Esophagus muscularis mucosa (tissue), 4 donors: ENCODE measurements around the gene PPAT. TPM values are rescaled to one million over a fixed set of nuclear protein-coding genes. Genes with fewer than 3 reads are reported as not detected.
"Not testable (repeated sequence)": the region's sequence is repeated elsewhere in the genome, so short reads cannot be mapped to it uniquely, and the experiment has no call there.

Experiments used
- DNase-seq: peaks from one replicate; pipeline ENCODE4 v3.0.0-alpha.2; 2017; ENCODE audit errors: extremely low spot score
- H3K27ac ChIP-seq, 4 donors: fragments of 200-600 bp; sonication (generic); replicated peaks in 1 of 4; 1 replicate in 3 of 4; 2 replicates in 1 of 4; pipeline ENCODE4 v1.5.1; 2016 to 2019; ENCODE audit warnings: mild to moderate bottlenecking in 1 of 4
- H3K27me3 ChIP-seq, 4 donors: fragments of 200-600 bp; sonication (generic); one replicate each; pipeline versions ENCODE4 v1.5.1 to v1.6.0; 2016 to 2019
- H3K36me3 ChIP-seq, 4 donors: fragments of 200-600 bp; sonication (generic); one replicate each; pipeline ENCODE4 v1.5.1; 2016 to 2019
- H3K4me1 ChIP-seq, 4 donors: fragments of 200-600 bp; sonication (generic); one replicate each; pipeline ENCODE4 v1.5.1; 2016 to 2019
- H3K4me3 ChIP-seq, 4 donors: fragments of 200-600 bp; sonication (generic); 1 replicate in 2 of 4; 2 replicates in 2 of 4; pipeline ENCODE4 v1.5.1; 2016 to 2019; ENCODE audit warnings: mild to moderate bottlenecking in 4 of 4, moderate library complexity in 1 of 4
- H3K9me3 ChIP-seq, 4 donors: fragments of 200-600 bp; sonication (generic); 1 replicate in 3 of 4; 2 replicates in 1 of 4; pipeline ENCODE4 v1.5.1; 2016 to 2019
- CTCF ChIP-seq, 3 experiments: fragments of 200-600 bp in 2 of 3; fragments of 450-650 bp in 1 of 3; sonication (generic) in 2 of 3; IDR thresholded peaks; one replicate each; pipeline ENCODE4 v1.5.1; 2017 to 2019; ENCODE audit warnings: antibody characterized with exemption in 3 of 3, mild to moderate bottlenecking in 2 of 3, moderate library complexity in 1 of 3
- EP300 ChIP-seq: sonication (generic); formaldehyde crosslinking; IDR thresholded peaks from one replicate; pipeline ENCODE4 v1.6.1; 2017; ENCODE audit warnings: antibody characterized with exemption
- POLR2A ChIP-seq: fragments of 450-650 bp; IDR thresholded peaks from one replicate; pipeline ENCODE4 v1.6.1; 2017; ENCODE audit warnings: antibody characterized with exemption, moderate library complexity, mild to moderate bottlenecking, low read depth
- POLR2AphosphoS5 ChIP-seq, 2 donors: sonication (generic); formaldehyde crosslinking; IDR thresholded peaks; one replicate each; pipeline ENCODE4 v1.6.1; 2017; ENCODE audit warnings: antibody characterized with exemption in 2 of 2
- WGBS: methylation state at CpG from one replicate; pipeline ENCODE4 v1.1.5; 2018; 5-methylcytosine and 5-hydroxymethylcytosine counted together
- intact Hi-C: fragments of 100-400 bp; cut with DNase I; formaldehyde crosslinking; loops from one replicate; pipeline ENCODE4 v1.15.1; 2023
- total RNA-seq, 4 donors: library from RNA; depleted of rRNA; stranded (reverse); fragments of >200 nt; gene quantifications; one replicate each; pipeline versions ENCODE4 v1.1.0 to v1.2.1, GENCODE V29; 2016

The PPAT gene
- total RNA-seq, 4 donors from 2014 or later, result 1.7 to 5.1 (median 3.0) TPM

GRCh38 chr4:56371426-56372220, 63.8 kb downstream of the PPAT start:
- H3K9me3 ChIP-seq, result no peaks in the 10 kb centered on the region
- no peak overlapping the region for H3K27ac ChIP-seq
- H3K27me3 ChIP-seq, result no peaks in the 10 kb centered on the region
- H3K4me3 ChIP-seq, result no peak overlapping the region
- H3K4me1 ChIP-seq, result no peaks in the 10 kb centered on the region
- 66% methylated on average over 8 of the region's 8 CpGs for WGBS
- TF ChIP-seq POLR2A (no peak), EP300 (no peak), POLR2AphosphoS5 (IDR thresholded peaks at IDR 0.05) (no peak), CTCF (IDR thresholded peaks at IDR 0.05) (no peak)
- H3K36me3 ChIP-seq, result peaks cover 0 to 31% (median 10%) of the 10 kb centered on the region in 4 donors
- DNase-seq, result no peak
- intact Hi-C loops, result no loop called here

- H3K27ac ChIP-seq, result no peak overlapping the region
- no peak for TF ChIP-seq CTCF (IDR thresholded peaks at IDR 0.05)
- no peak for TF ChIP-seq POLR2A
- no peak for TF ChIP-seq POLR2AphosphoS5 (IDR thresholded peaks at IDR 0.05)
- no peak for TF ChIP-seq EP300
- intact Hi-C loops, result no loop called here
- H3K36me3 ChIP-seq, result peaks cover 0 to 31% (median 10%) of the 10 kb centered on the region in 4 donors
- WGBS, result 96% methylated on average over 3 of the region's 3 CpGs
- no peaks in the 10 kb centered on the region for H3K27me3 ChIP-seq
- no peak overlapping the region for H3K4me3 ChIP-seq
- no peaks in the 10 kb centered on the region for H3K4me1 ChIP-seq
- DNase-seq, result no peak
- H3K9me3 ChIP-seq, result no peaks in the 10 kb centered on the region
Measured at GRCh38 chr4:56370377-56370776, 65.0 kb downstream of the PPAT start.

GRCh38 chr4:56362981-56363380, 72.4 kb downstream of the PPAT start:
- peaks cover 0 to 35% (median 13%) of the 10 kb centered on the region in 4 donors for H3K36me3 ChIP-seq
- 93% methylated on average over 10 of the region's 12 CpGs for WGBS
- H3K4me1 ChIP-seq, DNase-seq, H3K27me3 ChIP-seq, H3K9me3 ChIP-seq, H3K27ac ChIP-seq, H3K4me3 ChIP-seq, intact Hi-C loops: not testable (repeated sequence)

GRCh38 chr4:56360071-56360470, 75.3 kb downstream of the PPAT start:
- H3K4me3 ChIP-seq, result no peak overlapping the region
- no peaks in the 10 kb centered on the region for H3K9me3 ChIP-seq
- no peaks in the 10 kb centered on the region for H3K27me3 ChIP-seq
- no peaks in the 10 kb centered on the region for H3K4me1 ChIP-seq
- H3K36me3 ChIP-seq, result peaks cover 0 to 40% (median 19%) of the 10 kb centered on the region in 4 donors
- no peak for DNase-seq
- intact Hi-C loops, result no loop called here
- no peak overlapping the region for H3K27ac ChIP-seq
- TF ChIP-seq EP300 (no peak), CTCF (IDR thresholded peaks at IDR 0.05) (no peak), POLR2AphosphoS5 (IDR thresholded peaks at IDR 0.05) (no peak), POLR2A (no peak)

- 97% methylated on average over 9 of the region's 9 CpGs for WGBS
- Histone ChIP-seq H3K9me3 (no peaks in the 10 kb centered on the region), H3K27me3 (no peaks in the 10 kb centered on the region), H3K4me1 (no peaks in the 10 kb centered on the region), H3K36me3 (peaks cover 4 to 49% (median 32%) of the 10 kb centered on the region in 4 donors), H3K27ac (no peak overlapping the region), H3K4me3 (no peak overlapping the region)
- intact Hi-C loops, result no loop called here
- no peak for DNase-seq
- no peak for TF ChIP-seq POLR2AphosphoS5 (IDR thresholded peaks at IDR 0.05)
- TF ChIP-seq CTCF (IDR thresholded peaks at IDR 0.05), result no peak
- TF ChIP-seq POLR2A, result no peak
- no peak for TF ChIP-seq EP300
Measured at GRCh38 chr4:56356650-56357049, 78.8 kb downstream of the PPAT start.
